DND-41 (cell line): ENCODE results near the gene ZNF133.

ENCODE experiments used
- ATAC-seq: fragments of 200-7000 bp; cut with Tn5 transposase; 3 replicates; pipeline ENCODE4 v1.9.1; 2021; ENCODE audit warnings: low read depth; ENCODE audit not compliant: insufficient read depth
- DNase-seq: peaks from one replicate; pipeline ENCODE4 v3.0.0-alpha.2; 2020
- H2AFZ ChIP-seq: 2 replicates; pipeline ENCODE4 v1.6.0; 2012; ENCODE audit warnings: low read depth, low read length
- H3K27ac ChIP-seq: 2 replicates; pipeline ENCODE4 v1.5.1; 2012; ENCODE audit warnings: low read length, inconsistent platforms
- H3K27me3 ChIP-seq: fragments of 200-600 bp; sonication (generic); 2 replicates; pipeline ENCODE4 v1.6.0; 2012; ENCODE audit warnings: low read length, mild to moderate bottlenecking, inconsistent platforms; ENCODE audit not compliant: insufficient read depth, poor library complexity
- H3K36me3 ChIP-seq: 2 replicates; pipeline ENCODE4 v1.5.1; 2012; ENCODE audit warnings: low read length, inconsistent platforms; ENCODE audit not compliant: insufficient read depth
- H3K4me1 ChIP-seq: 2 replicates; pipeline ENCODE4 v1.5.1; 2012; ENCODE audit warnings: mild to moderate bottlenecking, low read length; ENCODE audit not compliant: insufficient read depth
- H3K4me2 ChIP-seq: 2 replicates; pipeline ENCODE4 v1.6.0; 2012; ENCODE audit warnings: mild to moderate bottlenecking, moderate library complexity, low read length, inconsistent platforms; ENCODE audit not compliant: insufficient read depth
- H3K4me3 ChIP-seq, 2 experiments: fragments of 200-600 bp in 1 of 2; shearing (Covaris generic) in 1 of 2; 2 replicates each; pipeline ENCODE4 v1.5.1; 2012 to 2016; ENCODE audit warnings: inconsistent platforms in 2 of 2, low read length in 2 of 2, mild to moderate bottlenecking in 2 of 2, low read depth in 1 of 2, moderate library complexity in 1 of 2
- H3K79me2 ChIP-seq: 2 replicates; pipeline ENCODE4 v1.6.0; 2012; ENCODE audit warnings: low read length, inconsistent platforms; ENCODE audit not compliant: insufficient read depth
- H3K9ac ChIP-seq: 2 replicates; pipeline ENCODE4 v1.6.0; 2012; ENCODE audit warnings: low read depth, mild to moderate bottlenecking, inconsistent platforms, low read length, moderate library complexity
- H3K9me3 ChIP-seq: 2 replicates; pipeline ENCODE4 v1.5.1; 2012; ENCODE audit warnings: low read length, moderate library complexity, mild to moderate bottlenecking, inconsistent platforms; ENCODE audit not compliant: insufficient read depth, severe bottlenecking
- H4K20me1 ChIP-seq: 2 replicates; pipeline ENCODE4 v1.6.0; 2012; ENCODE audit warnings: low read length; ENCODE audit not compliant: insufficient read depth
- EZH2 ChIP-seq: IDR thresholded peaks from 3 replicates; pipeline ENCODE4 v1.6.1; 2012; ENCODE audit warnings: borderline replicate concordance, low read depth, mild to moderate bottlenecking, moderate library complexity, low read length, inconsistent platforms; ENCODE audit not compliant: severe bottlenecking
- TF ChIP-seq, protein P1 (sequence below): IDR thresholded peaks from 2 replicates; pipeline ENCODE4 v1.5.1; 2012; ENCODE audit warnings: borderline replicate concordance, low read length, moderate library complexity, mild to moderate bottlenecking; ENCODE audit not compliant: poor library complexity, severe bottlenecking; ENCODE audit errors: extremely low read depth

Gene ZNF133

DNA sequence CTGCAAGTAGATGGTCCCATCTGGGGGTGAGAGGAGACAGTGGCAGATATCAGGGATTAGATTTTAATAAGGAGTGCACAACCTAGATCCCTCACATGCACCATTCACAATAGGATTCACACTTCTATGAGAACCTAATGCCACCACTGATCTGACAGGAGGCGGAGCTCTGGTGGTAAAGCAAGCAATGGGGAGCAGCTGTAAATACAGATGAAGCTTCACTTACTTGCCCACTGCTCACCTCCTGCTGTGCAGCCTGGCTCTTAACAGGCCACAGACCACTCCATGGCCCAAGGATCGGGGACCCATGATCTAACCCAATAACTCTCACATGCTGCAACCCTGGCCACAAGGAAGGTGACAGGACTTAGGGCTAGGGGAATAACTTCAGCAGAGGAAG, 75.4 kb downstream of the ZNF133 start:
- H2AFZ ChIP-seq, result no peak overlapping the region
- H3K27ac ChIP-seq, result no peak overlapping the region
- DNase-seq, result no peak
- no peak for ATAC-seq
- H3K27me3 ChIP-seq, result peaks cover 3% of the 10 kb centered on the region
- TF ChIP-seq EZH2, result no peak
- TF ChIP-seq, protein P1, sequence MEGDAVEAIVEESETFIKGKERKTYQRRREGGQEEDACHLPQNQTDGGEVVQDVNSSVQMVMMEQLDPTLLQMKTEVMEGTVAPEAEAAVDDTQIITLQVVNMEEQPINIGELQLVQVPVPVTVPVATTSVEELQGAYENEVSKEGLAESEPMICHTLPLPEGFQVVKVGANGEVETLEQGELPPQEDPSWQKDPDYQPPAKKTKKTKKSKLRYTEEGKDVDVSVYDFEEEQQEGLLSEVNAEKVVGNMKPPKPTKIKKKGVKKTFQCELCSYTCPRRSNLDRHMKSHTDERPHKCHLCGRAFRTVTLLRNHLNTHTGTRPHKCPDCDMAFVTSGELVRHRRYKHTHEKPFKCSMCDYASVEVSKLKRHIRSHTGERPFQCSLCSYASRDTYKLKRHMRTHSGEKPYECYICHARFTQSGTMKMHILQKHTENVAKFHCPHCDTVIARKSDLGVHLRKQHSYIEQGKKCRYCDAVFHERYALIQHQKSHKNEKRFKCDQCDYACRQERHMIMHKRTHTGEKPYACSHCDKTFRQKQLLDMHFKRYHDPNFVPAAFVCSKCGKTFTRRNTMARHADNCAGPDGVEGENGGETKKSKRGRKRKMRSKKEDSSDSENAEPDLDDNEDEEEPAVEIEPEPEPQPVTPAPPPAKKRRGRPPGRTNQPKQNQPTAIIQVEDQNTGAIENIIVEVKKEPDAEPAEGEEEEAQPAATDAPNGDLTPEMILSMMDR, result no peak
- no peaks in the 10 kb centered on the region for H3K9me3 ChIP-seq
- no peaks in the 10 kb centered on the region for H3K36me3 ChIP-seq
- no peak overlapping the region for H3K4me2 ChIP-seq
- no peaks in the 10 kb centered on the region for H3K4me1 ChIP-seq
- H3K79me2 ChIP-seq, result no peaks in the 10 kb centered on the region
- H3K9ac ChIP-seq, result no peak overlapping the region
- no peaks in the 10 kb centered on the region for H4K20me1 ChIP-seq
- H3K4me3 ChIP-seq, result no peak overlapping the region

DNA sequence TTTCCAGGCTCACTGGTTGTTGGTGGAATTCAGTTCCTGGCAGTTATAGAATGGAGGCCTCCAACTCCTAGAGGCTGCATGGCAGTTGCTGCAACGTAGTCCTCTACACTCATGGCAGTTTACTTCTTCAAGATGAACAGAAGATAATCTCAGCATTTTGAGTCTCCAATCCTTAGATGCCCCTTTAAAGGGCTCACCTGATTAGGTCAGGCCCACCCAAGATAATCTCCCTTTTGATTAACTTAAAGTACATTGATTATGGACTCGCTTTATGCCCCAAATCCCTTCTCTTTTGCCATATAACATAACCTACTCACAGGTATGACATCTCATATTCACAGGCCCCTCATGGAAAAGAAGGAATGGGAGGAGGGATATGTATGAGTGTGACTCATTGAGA, 76.4 kb downstream of the ZNF133 start:
- TF ChIP-seq, protein P1, result no peak
- Histone ChIP-seq H4K20me1 (no peaks in the 10 kb centered on the region), H3K27me3 (no peaks in the 10 kb centered on the region), H3K4me3 (no peak overlapping the region), H3K4me2 (no peak overlapping the region), H3K79me2 (no peaks in the 10 kb centered on the region), H2AFZ (no peak overlapping the region), H3K9ac (no peak overlapping the region), H3K27ac (no peak overlapping the region), H3K4me1 (no peaks in the 10 kb centered on the region), H3K9me3 (no peaks in the 10 kb centered on the region), H3K36me3 (no peaks in the 10 kb centered on the region)
- no peak for DNase-seq
- ATAC-seq, result no peak
